IPS-11a (cell line): ENCODE results near the gene FAM83G.

Source experiments
- H3K4me3 ChIP-seq: one replicate; pipeline ENCODE4 v1.5.1; 2013; ENCODE audit warnings: low read depth, low read length, control low read depth

Gene FAM83G

DNA sequence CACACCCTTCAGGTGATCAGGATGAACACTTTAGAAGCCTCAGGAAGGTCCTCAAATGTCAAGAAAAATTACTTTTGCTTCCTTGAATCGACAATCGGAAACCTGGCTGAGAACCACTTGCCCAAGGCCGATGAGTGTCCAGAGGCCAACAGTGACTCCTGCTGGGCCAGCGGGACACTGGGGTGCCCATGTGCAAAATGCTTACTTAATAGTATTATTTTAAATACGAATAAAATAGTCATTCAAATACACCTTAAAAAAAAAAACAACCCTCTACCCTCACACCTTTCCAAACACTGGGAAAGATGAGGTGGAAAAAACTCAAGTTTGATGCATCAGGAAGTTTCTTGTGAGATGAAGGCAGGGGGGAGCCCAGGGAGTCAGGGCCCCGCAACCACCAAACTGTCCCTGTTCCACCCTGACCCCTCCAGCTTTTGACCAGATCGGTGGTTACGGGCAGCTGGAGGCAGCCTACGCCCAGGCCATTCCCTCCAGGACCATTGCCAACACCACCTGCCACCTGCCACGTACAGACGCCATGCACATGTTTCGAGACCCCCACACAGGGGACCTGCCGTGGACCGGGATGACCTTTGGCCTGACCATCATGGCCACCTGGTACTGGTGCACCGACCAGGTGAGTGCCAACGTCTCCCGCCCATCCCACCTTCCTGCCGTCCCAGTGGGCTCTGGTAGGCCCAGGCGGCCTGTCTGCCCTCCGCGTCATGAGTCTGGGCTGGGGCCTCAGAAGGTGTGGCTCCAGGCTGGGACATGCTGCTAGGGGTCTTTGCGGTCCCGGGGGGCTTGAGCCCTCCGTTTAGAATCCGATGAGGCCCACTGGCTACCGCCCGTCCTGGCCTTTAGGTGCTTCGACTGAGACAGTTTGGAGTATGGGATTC is 33.7 kb downstream of the FAM83G start:
- H3K4me3 ChIP-seq, result no peak overlapping the region

- no peak overlapping the region for H3K4me3 ChIP-seq
Observed at GRCh38 chr17:18968945-18969887, 35.3 kb downstream of the FAM83G start.

DNA sequence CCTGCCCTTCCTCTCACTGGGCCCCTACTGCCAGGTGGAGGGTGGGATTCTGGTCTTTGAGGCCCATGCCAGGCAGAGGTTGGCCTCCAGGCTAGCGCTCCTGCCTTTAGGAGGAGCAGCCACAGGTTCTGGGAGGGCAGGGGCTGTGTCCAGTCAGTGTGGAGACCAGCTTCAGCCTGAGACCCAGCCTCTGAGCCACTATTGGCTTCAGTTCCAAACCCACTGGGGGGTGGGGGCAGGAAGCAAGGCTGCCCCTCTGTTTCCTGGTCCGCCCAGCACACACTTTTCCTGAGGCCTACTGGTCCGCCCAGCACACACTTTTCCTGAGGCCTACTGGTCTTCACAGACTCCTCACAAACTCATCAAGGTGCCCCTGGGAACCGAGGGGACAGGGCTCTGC is 36.2 kb downstream of the FAM83G start:
- H3K4me3 ChIP-seq, result no peak overlapping the region

GRCh38 chr17:18967916-18968315 is 36.6 kb downstream of the FAM83G start:
- H3K4me3 ChIP-seq, result no peak overlapping the region

DNA sequence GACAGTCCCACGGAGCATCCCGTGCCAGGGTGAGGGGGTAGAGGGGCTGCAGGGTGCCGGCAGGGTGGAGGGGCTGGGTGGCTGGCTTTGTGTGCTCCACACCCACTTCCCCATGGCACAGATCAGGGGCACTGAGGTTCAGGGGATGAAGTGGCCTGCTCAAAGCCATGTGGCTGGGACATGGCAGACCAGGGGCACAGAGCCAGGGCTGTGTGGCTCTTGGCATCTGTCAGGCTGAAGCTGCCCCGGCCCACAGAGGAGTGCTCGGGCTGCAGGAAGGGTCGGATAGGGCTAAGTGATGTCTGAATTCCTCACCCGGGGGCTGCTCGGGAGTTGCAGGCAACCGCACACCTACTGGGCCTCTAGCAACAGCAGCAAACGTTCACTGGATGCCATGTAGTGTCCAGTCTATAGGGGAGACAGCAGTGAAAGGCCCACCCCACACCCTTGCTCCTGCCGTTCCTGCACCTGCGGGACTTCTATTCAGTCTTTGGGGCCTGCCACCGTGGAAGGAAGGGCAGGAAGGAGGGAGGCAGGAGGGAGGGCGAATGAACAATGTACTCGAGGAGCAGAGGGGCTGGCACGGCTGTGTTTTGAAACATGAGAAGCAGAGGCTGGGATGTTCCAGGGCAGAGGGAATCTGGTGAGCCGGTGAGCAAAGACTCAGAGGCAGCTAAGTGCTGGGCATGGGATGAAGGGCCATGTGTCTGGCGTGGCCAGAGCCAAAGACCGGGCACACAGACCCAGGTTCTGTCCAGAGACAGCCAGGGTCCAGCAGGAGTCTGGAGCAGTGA is 37.5 kb downstream of the FAM83G start:
- no peak overlapping the region for H3K4me3 ChIP-seq

GRCh38 chr17:18965530-18966236 is 38.9 kb downstream of the FAM83G start:
- no peak overlapping the region for H3K4me3 ChIP-seq

DNA sequence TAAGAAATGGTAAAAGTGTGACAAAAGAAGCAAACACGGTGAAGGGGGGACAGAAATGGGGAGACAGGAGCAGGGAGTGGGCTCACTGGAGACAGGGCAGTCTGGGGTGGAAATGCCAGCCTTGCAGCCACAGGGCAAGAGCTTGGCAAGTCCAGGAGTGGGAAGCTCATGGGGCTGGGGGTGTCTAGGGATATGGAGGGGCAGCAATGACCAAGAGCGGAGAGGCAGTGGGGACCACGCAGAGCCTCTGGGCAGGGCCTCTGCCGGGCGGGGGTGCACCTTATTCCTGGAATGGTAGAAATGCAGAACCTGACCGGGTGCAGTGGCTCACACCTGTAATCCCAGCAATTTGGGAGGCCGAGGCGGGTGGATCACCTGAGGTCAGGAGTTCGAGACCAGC is 40.0 kb downstream of the FAM83G start:
- H3K4me3 ChIP-seq, result no peak overlapping the region

- no peak overlapping the region for H3K4me3 ChIP-seq
Observed at GRCh38 chr17:18964018-18964351, 40.6 kb downstream of the FAM83G start.

- no peak overlapping the region for H3K4me3 ChIP-seq
Observed at GRCh38 chr17:18963126-18964017, 41.2 kb downstream of the FAM83G start.

- H3K4me3 ChIP-seq, result no peak overlapping the region
Observed at GRCh38 chr17:18962494-18962815, 42.1 kb downstream of the FAM83G start.

DNA sequence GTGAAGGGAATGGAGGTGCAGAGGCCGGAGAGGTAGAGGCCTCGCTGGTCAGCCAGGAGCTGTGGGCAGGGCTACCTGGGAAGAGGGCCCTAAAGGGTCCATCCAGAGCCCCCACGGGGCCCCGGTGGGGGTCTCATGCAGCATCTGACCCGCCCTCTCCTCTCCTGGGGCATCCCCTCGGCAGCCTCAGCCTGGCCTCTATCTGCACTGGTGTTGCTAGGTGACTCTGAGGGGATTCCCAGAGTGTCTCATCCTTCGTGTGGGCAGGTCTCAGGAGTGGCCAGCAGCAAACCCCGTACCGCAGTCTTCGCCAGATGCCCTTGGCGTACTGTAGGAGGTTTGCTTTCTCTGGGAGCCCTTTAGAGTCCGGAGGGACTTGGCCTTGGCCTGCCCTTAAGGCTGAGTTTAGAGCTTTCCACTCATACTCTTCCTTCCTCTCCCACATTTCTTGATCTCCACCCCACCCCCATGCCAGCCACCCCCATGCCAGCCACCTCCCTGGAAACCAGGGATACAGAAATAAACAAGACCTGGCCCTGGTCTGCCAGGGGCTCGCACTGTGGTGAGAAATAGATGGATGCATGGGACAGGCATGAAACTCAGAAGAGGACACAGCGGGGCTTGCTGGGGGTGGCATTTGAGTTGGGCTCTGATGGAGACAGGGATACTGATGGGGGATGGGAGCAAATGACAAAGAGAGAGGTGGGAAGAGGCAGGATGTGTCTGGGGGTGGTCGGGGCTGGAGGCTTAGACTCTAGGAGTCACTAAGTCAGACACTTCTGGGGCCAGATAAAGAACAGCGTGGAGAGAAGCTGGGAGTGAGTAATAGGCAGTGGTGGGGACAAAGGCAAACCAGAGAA is 42.7 kb downstream of the FAM83G start:
- no peak overlapping the region for H3K4me3 ChIP-seq

GRCh38 chr17:18960803-18961511 is 43.6 kb downstream of the FAM83G start:
- H3K4me3 ChIP-seq, result no peak overlapping the region

GRCh38 chr17:18960241-18960665 is 44.3 kb downstream of the FAM83G start:
- no peak overlapping the region for H3K4me3 ChIP-seq

DNA sequence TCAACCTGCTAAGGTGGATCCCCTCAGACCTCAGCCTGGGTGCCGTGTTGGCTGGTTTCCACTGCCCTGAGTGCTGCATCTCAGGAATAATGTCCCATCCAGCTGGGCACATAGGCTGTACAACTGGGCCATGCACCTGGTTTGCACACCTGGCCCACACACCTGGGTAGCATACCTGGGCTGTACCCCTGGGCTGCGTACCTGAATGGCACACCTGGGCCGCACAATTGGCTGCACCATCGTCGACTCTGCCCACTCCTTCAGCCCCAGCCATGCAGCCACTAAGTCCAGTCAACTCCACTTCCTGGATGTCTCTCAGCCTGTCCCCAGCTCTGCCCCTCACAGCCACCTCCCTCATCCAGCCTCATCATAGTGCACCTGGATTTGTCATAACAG is 44.7 kb downstream of the FAM83G start:
- H3K4me3 ChIP-seq, result no peak overlapping the region

GRCh38 chr17:18959071-18959844 is 45.3 kb downstream of the FAM83G start:
- no peak overlapping the region for H3K4me3 ChIP-seq

GRCh38 chr17:18958611-18959010 is 46.0 kb downstream of the FAM83G start:
- no peak overlapping the region for H3K4me3 ChIP-seq

GRCh38 chr17:18957831-18958230 is 46.7 kb downstream of the FAM83G start:
- no peak overlapping the region for H3K4me3 ChIP-seq
